ENCODE results near the gene TAF4B. TPM values are rescaled to one million over a fixed set of nuclear protein-coding genes. Genes with fewer than 3 reads are reported as not detected.

Gene TAF4B
- total RNA-seq, 2 donors from 2014 or later, result 2.5 to 2.7 TPM

GRCh38 chr18:26332991-26333390 lies 106.7 kb downstream of the TAF4B start:
- Histone ChIP-seq H3K27me3 (no peaks in the 10 kb centered on the region), H3K27ac (no peak overlapping the region), H3K4me3 (no peak overlapping the region), H3K36me3 (no peaks in the 10 kb centered on the region), H3K4me1 (no peaks in the 10 kb centered on the region), H3K9me3 (no peaks in the 10 kb centered on the region), H3K9ac (ENCODE audit: low read depth in 2 of 2, low read length in 2 of 2) (no peak overlapping the region)
- intact Hi-C loops (cut with DNase I), result no loop called here
- no peak for DNase-seq
- TF ChIP-seq, protein P1, sequence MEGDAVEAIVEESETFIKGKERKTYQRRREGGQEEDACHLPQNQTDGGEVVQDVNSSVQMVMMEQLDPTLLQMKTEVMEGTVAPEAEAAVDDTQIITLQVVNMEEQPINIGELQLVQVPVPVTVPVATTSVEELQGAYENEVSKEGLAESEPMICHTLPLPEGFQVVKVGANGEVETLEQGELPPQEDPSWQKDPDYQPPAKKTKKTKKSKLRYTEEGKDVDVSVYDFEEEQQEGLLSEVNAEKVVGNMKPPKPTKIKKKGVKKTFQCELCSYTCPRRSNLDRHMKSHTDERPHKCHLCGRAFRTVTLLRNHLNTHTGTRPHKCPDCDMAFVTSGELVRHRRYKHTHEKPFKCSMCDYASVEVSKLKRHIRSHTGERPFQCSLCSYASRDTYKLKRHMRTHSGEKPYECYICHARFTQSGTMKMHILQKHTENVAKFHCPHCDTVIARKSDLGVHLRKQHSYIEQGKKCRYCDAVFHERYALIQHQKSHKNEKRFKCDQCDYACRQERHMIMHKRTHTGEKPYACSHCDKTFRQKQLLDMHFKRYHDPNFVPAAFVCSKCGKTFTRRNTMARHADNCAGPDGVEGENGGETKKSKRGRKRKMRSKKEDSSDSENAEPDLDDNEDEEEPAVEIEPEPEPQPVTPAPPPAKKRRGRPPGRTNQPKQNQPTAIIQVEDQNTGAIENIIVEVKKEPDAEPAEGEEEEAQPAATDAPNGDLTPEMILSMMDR (IDR thresholded peaks at IDR 0.05), result no peak

DNA sequence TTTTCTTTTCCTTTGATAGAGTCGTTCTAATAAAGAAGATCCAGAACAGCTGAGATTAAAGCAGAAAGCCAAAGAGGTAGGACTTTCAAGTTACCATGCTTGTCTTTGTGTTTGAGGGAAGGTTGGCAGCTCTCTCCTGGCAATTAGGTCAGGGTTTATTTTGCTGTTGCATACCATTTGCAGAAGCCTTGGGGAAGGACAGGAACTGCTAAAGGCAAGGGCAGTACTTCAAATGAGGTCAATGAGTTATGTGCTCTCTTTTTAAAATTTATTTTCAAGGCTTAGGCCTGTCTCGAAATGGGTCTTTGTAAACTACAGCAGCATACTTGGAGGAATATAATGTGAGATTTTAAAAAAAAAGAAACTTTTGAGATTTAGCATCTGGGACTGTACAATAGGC lies 108.9 kb downstream of the TAF4B start:
- Histone ChIP-seq H3K27ac (no peak overlapping the region), H3K36me3 (no peaks in the 10 kb centered on the region), H3K9ac (ENCODE audit: low read depth in 2 of 2, low read length in 2 of 2) (no peak overlapping the region), H3K27me3 (no peaks in the 10 kb centered on the region), H3K9me3 (no peaks in the 10 kb centered on the region), H3K4me3 (no peak overlapping the region), H3K4me1 (no peaks in the 10 kb centered on the region)
- DNase-seq, result no peak
- intact Hi-C loops (cut with DNase I), result no loop called here
- TF ChIP-seq, protein P1 (IDR thresholded peaks at IDR 0.05), result no peak

DNA sequence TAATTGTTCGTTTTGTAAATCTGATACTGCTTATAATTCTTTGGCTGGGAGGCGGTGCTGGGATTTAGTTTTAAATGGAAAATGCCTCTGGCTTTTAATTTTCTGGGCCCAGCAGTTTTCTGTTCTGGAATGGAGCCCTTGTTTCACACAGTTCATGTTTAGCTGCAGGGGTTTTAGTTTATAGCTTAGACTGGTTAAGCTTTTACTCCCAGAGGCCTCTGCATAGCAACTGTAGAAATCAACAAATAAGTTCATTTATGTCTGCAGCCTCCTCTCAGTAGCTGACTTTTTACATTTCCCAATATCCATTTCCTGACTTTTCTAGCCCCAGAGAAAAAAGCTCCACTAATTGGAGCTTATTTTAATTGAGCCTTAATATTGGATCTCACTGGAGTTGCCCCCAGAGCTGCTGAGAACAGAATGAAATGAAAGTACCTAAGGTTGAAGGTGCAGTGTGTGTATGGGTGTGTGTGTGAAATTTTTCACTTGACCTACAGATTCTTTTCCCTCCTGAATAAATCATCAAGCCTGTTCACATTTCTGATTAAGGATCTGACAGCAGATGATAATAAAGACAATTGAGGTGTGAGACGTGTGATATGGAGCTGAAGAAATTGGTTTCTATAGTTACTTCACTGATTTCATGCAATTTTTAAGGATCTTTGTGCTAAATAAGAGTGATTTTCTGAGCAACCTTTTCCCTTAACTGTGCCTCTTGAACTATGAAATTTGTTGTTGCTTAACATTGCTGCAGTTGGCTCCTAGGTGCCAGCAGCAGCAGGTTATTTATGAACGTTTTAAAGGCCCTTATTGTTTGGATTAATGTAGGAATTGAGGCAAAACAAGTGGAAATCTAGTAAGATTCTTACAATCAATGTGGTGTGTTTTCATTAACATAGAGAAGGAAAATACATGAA lies 109.6 kb downstream of the TAF4B start:
- H3K27me3 ChIP-seq, result no peaks in the 10 kb centered on the region
- H3K36me3 ChIP-seq, result no peaks in the 10 kb centered on the region
- H3K4me3 ChIP-seq, result no peak overlapping the region
- no peaks in the 10 kb centered on the region for H3K9me3 ChIP-seq
- no peaks in the 10 kb centered on the region for H3K4me1 ChIP-seq
- intact Hi-C loops (cut with DNase I), result no loop called here
- TF ChIP-seq, protein P1 (IDR thresholded peaks at IDR 0.05), result no peak
- DNase-seq, result no peak
- H3K27ac ChIP-seq, result no peak overlapping the region
- no peak overlapping the region for H3K9ac ChIP-seq (ENCODE audit: low read depth in 2 of 2, low read length in 2 of 2)

DNA sequence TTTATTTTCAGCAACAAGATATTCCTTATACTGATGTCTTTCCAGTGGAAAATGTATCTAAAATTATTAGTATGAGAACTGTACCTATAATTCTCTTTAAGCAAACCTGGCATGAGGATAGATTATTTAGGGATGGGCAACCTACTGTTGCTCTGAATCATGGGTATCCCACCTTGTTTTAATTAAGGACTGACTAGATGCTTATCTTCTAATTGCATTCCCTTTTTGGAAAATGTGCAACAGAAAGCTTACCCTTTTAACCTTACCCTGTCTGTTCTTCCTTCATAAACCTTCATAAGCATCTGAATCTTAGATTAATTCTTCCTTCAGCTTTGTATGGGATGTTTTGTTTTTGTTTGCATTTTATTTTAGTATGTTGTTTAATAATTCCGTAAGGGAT lies 110.3 kb downstream of the TAF4B start:
- Histone ChIP-seq H3K27ac (no peak overlapping the region), H3K4me3 (no peak overlapping the region), H3K4me1 (no peaks in the 10 kb centered on the region), H3K36me3 (no peaks in the 10 kb centered on the region), H3K27me3 (no peaks in the 10 kb centered on the region), H3K9ac (ENCODE audit: low read depth in 2 of 2, low read length in 2 of 2) (no peak overlapping the region), H3K9me3 (no peaks in the 10 kb centered on the region)
- DNase-seq, result no peak
- TF ChIP-seq, protein P1 (IDR thresholded peaks at IDR 0.05), result no peak
- intact Hi-C loops (cut with DNase I), result no loop called here

GRCh38 chr18:26342646-26343045 lies 116.4 kb downstream of the TAF4B start:
- DNase-seq, result no peak
- Histone ChIP-seq H3K27me3 (no peaks in the 10 kb centered on the region), H3K4me3 (no peak overlapping the region), H3K27ac (no peak overlapping the region), H3K9me3 (no peaks in the 10 kb centered on the region), H3K36me3 (no peaks in the 10 kb centered on the region), H3K4me1 (no peaks in the 10 kb centered on the region), H3K9ac (ENCODE audit: low read depth in 2 of 2, low read length in 2 of 2) (no peak overlapping the region)
- TF ChIP-seq, protein P1 (IDR thresholded peaks at IDR 0.05), result no peak
- intact Hi-C loops (cut with DNase I), result no loop called here
